MCF 10A (cell line): Measurements from ENCODE around the gene KAZN. TPM values are rescaled to one million over a fixed set of nuclear protein-coding genes. Genes with fewer than 3 reads are reported as not detected.

ENCODE experiments used
- Bru-seq: library from RNA; stranded (reverse); fragments of 400-500 nt; gene quantifications from one replicate; lab custom pipeline; 2021; lab: Mats Ljungman, UMichigan
- BruChase-seq, 2 experiments: library from RNA; stranded (reverse); fragments of 400-500 nt; gene quantifications; one replicate each; lab custom pipeline; 2021; lab: Mats Ljungman, UMichigan
- BruUV-seq: library from RNA; stranded (reverse); fragments of 400-500 nt; replicated peaks from 2 replicates; lab custom pipeline; 2021; lab: Mats Ljungman, UMichigan
- CTCF ChIA-PET: fragments of 300-600 bp; sonication (Branson Sonifier 250); formaldehyde crosslinking; extraction: SDS; loops from one replicate; lab custom pipeline; 2021; ENCODE audit warnings: antibody characterized with exemption, inconsistent platforms; lab: Yijun Ruan, JAX
- POLR2A ChIA-PET: fragments of 300-600, 350-650 bp; sonication (Branson Sonifier 250); formaldehyde crosslinking; extraction: SDS; loops from one replicate; lab custom pipeline; 2020; ENCODE audit warnings: antibody characterized with exemption, inconsistent platforms; lab: Yijun Ruan, JAX
- DNase-seq: peaks from one replicate; pipeline ENCODE4 v3.0.0-alpha.2; 2018; ENCODE audit not compliant: unreplicated experiment
- H3K27ac Mint-ChIP-seq: one replicate; pipeline ENCODE4 v1.8.0; 2022; ENCODE audit warnings: mild to moderate bottlenecking, low read depth, mixed read lengths; ENCODE audit not compliant: unreplicated experiment
- H3K27me3 Mint-ChIP-seq: one replicate; pipeline ENCODE4 v1.8.0; 2022; ENCODE audit warnings: mixed read lengths; ENCODE audit not compliant: insufficient read depth, unreplicated experiment
- H3K36me3 Mint-ChIP-seq: one replicate; pipeline ENCODE4 v1.8.0; 2022; ENCODE audit warnings: mild to moderate bottlenecking, moderate library complexity, mixed read lengths; ENCODE audit not compliant: insufficient read depth, unreplicated experiment
- H3K4me1 Mint-ChIP-seq: one replicate; pipeline ENCODE4 v1.8.0; 2022; ENCODE audit warnings: mixed read lengths; ENCODE audit not compliant: insufficient read depth, unreplicated experiment
- H3K4me3 Mint-ChIP-seq: one replicate; pipeline ENCODE4 v1.8.0; 2022; ENCODE audit warnings: mild to moderate bottlenecking, moderate library complexity, mixed read lengths; ENCODE audit not compliant: unreplicated experiment
- H3K9me3 Mint-ChIP-seq: one replicate; pipeline ENCODE4 v1.8.0; 2022; ENCODE audit warnings: mixed read lengths; ENCODE audit not compliant: unreplicated experiment
- intact Hi-C: fragments of 100-400 bp; cut with micrococcal nuclease; formaldehyde crosslinking; loops from 2 replicates; pipeline ENCODE4 v1.14.1; 2022
- long read RNA-seq: library from polyadenylated mRNA; stranded (forward); transcript quantifications from one replicate; pipeline ENCODE4 v2.0.0, GENCODE V29; 2022
- total RNA-seq: library from RNA; stranded (reverse); gene quantifications from 2 replicates; pipeline ENCODE4 v1.2.3, GENCODE V29; 2022
- TF ChIP-seq, protein P1 (sequence below): fragments of 200-600 bp; IDR thresholded peaks from one replicate; pipeline ENCODE4 v1.8.0; 2022; ENCODE audit warnings: antibody characterized with exemption, mild to moderate bottlenecking; ENCODE audit not compliant: unreplicated experiment

The KAZN gene
- total RNA-seq (3.3 and 4.2 TPM in 2 replicates), Bru-seq, nascent RNA (percentile 20 among the genes with signal in this experiment), BruChase-seq, experiment 1, labeled RNA remaining after a 6-hour chase (percentile 26 among the genes with signal in this experiment), BruChase-seq, experiment 2, labeled RNA remaining after a 2-hour chase (percentile 23 among the genes with signal in this experiment)
- long read RNA-seq, partial matches to known transcripts = 0 of 3 reads
- long read RNA-seq, other reads (novel, unspliced or antisense) = 1 of 3 reads

DNA sequence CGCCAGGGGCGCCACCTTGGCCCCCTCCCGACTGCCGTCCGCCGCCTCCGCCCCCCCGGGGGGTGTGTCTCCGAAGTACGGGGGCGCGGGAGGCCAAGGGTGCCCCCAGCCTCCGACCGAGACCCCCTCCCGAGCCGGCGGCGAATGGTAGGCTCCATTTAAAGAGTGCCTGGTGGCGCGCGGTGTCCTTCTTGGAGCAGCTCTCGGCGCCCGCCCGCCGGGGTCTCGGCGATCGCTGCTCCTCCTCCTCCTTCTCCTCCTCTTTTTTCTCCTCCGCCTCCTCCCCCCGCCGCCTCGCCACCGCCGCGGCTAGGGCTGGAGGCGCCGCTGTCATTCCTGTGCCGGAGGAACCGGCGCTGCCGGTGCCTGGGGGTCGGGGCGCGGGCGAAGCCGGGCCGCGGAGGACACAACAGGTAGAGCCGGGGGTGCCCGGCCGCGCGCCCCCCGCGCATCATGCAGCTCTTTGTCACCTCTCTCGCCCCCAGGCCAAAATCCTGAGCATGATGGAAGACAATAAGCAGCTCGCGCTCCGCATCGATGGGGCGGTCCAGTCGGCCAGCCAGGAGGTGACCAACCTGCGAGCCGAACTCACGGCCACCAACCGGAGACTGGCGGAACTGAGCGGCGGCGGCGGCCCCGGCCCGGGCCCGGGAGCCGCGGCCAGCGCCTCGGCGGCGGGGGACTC, at the start of gene KAZN:
TSS of gene KAZN (plus strand) at position 188 of the 685 bp plus-strand sequence.
- TF ChIP-seq, protein P1, sequence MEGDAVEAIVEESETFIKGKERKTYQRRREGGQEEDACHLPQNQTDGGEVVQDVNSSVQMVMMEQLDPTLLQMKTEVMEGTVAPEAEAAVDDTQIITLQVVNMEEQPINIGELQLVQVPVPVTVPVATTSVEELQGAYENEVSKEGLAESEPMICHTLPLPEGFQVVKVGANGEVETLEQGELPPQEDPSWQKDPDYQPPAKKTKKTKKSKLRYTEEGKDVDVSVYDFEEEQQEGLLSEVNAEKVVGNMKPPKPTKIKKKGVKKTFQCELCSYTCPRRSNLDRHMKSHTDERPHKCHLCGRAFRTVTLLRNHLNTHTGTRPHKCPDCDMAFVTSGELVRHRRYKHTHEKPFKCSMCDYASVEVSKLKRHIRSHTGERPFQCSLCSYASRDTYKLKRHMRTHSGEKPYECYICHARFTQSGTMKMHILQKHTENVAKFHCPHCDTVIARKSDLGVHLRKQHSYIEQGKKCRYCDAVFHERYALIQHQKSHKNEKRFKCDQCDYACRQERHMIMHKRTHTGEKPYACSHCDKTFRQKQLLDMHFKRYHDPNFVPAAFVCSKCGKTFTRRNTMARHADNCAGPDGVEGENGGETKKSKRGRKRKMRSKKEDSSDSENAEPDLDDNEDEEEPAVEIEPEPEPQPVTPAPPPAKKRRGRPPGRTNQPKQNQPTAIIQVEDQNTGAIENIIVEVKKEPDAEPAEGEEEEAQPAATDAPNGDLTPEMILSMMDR = no peak
- no peak within 1 kb of the TSS for H3K27ac Mint-ChIP-seq
- ChIA-PET CTCF (interaction anchor here (0.7 to 1.0 kb wide), 3 partner anchors 26 to 800 kb away, joined by 3 to 5 read pairs (median 4); no protein-coding TSS in a partner anchor), POLR2A (no interaction called here)
- H3K4me1 Mint-ChIP-seq = no peaks in the 10 kb centered on the region
- intact Hi-C loops = no loop called here
- H3K9me3 Mint-ChIP-seq = no peaks in the 10 kb centered on the region
- no peak within 1 kb of the TSS for H3K4me3 Mint-ChIP-seq
- BruUV-seq = no TSS peak
- DNase-seq = no peak
- H3K36me3 Mint-ChIP-seq = no peaks in the 10 kb centered on the region
- peaks cover 57% of the 10 kb centered on the region for H3K27me3 Mint-ChIP-seq

DNA sequence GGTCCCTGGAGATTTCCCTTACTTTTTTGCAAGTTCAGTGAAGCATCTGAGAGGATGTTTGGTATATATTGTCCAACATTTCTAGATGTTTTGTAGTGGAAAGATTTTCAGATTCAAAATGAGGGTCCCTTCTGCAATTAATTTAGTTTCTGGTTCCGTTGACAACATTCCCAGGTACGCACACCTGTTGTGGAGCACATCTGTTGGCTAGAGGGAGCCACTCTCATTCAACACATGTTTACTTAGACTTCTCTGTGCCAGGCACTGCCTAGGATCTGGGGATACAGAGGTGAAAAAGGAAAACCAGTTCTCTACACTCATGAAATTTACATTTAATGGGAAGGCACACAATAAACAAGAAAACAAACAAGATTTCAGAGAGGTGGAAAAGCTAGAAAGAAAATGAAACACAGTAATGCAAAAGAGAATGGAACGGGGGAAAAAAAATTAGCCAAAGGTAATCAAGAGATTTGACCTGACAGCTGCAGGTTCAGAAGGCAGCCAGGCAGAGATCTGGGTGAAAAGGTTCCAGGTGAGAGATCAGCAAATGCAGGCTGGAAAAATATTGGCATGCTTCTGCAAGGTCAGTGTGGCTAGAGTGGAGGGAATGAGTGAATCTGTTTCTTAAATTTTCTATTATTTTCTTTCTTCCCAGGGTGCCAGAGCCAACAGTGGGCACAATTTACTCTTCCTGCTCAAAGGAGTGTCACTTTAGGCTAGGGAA, 48.4 kb upstream of the KAZN start:
- Mint-ChIP-seq H3K27ac (no peak overlapping the region), H3K9me3 (no peaks in the 10 kb centered on the region), H3K27me3 (no peaks in the 10 kb centered on the region), H3K36me3 (no peaks in the 10 kb centered on the region), H3K4me1 (no peaks in the 10 kb centered on the region), H3K4me3 (no peak overlapping the region)
- ChIA-PET CTCF (no interaction called here), POLR2A (no interaction called here)
- no peak for DNase-seq
- TF ChIP-seq, protein P1 = no peak
- BruUV-seq = no TSS peak
- intact Hi-C loops = no loop called here

DNA sequence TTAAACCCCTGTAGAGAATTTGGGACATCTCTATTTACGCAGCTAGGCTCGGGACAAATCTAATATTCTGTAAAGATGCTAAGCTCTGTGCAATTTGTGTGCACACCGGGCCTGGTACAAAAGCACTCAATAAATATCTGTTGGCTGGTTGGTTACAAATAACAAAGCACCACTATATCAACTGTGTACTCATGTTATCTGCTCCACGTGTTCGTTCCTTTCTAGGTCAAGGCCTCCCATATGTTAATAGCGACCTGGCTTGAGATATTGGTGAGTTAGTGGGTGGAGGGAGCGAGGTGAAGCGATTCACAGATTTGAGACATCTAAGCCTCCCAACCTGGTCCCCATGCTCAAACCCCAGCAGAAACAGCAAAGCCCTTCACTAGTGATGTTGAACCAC, 47.1 kb upstream of the KAZN start:
- no peaks in the 10 kb centered on the region for H3K36me3 Mint-ChIP-seq
- ChIA-PET POLR2A (no interaction called here), CTCF (no interaction called here)
- H3K4me1 Mint-ChIP-seq = no peaks in the 10 kb centered on the region
- no peak for DNase-seq
- BruUV-seq = no TSS peak
- intact Hi-C loops = no loop called here
- H3K27me3 Mint-ChIP-seq = no peaks in the 10 kb centered on the region
- no peak overlapping the region for H3K4me3 Mint-ChIP-seq
- TF ChIP-seq, protein P1 = no peak
- no peak overlapping the region for H3K27ac Mint-ChIP-seq
- no peaks in the 10 kb centered on the region for H3K9me3 Mint-ChIP-seq
